HTR-8/SVneo (cell line): Measurements from ENCODE around the gene NET1.

Source experiments
- DNase-seq: peaks from one replicate; pipeline ENCODE4 v3.0.0; 2011; ENCODE audit warnings: low spot score, mixed read lengths; ENCODE audit not compliant: insufficient read length
- FAIRE-seq: peaks from 2 replicates; lab custom pipeline; 2011; peaks lifted over from hg19 to GRCh38; lab: Jason Lieb, UNC

NET1 gene

GRCh38 chr10:5477948-5478693, 65.8 kb downstream of the NET1 start:
- FAIRE-seq (no peak), DNase-seq (no peak)

- FAIRE-seq (no peak), DNase-seq (no peak)
Observed at GRCh38 chr10:5478694-5479305, 66.4 kb downstream of the NET1 start.

- FAIRE-seq: no peak
Observed at GRCh38 chr10:5479481-5480161, 67.3 kb downstream of the NET1 start.

GRCh38 chr10:5480162-5480941, 68.0 kb downstream of the NET1 start:
- FAIRE-seq (no peak), DNase-seq (no peak)

More at GRCh38 chr10:5479481-5480161, 67.3 kb downstream of the NET1 start:
- DNase-seq: no peak

- DNase-seq (no peak), FAIRE-seq (no peak)
Observed at GRCh38 chr10:5481121-5481520, 68.8 kb downstream of the NET1 start.

GRCh38 chr10:5482016-5482415, 69.7 kb downstream of the NET1 start:
- DNase-seq (no peak), FAIRE-seq (no peak)

GRCh38 chr10:5484205-5484604, 71.8 kb downstream of the NET1 start:
- DNase-seq (no peak), FAIRE-seq (no peak)

- DNase-seq (no peak), FAIRE-seq (no peak)
Observed at GRCh38 chr10:5485290-5485689, 72.9 kb downstream of the NET1 start.

GRCh38 chr10:5485948-5486852, 73.8 kb downstream of the NET1 start:
- DNase-seq: no peak
- no peak for FAIRE-seq

- FAIRE-seq: no peak
- DNase-seq: no peak
Observed at GRCh38 chr10:5486853-5487235, 74.5 kb downstream of the NET1 start.

- FAIRE-seq (no peak), DNase-seq (no peak)
Observed at GRCh38 chr10:5488272-5489161, 76.2 kb downstream of the NET1 start.

- FAIRE-seq: no peak
- no peak for DNase-seq
Observed at GRCh38 chr10:5490032-5490431, 77.7 kb downstream of the NET1 start.

- no peak for FAIRE-seq
Observed at GRCh38 chr10:5490698-5491464, 78.5 kb downstream of the NET1 start.

GRCh38 chr10:5491477-5491876, 79.1 kb downstream of the NET1 start:
- DNase-seq: no peak
- FAIRE-seq: no peak

More at GRCh38 chr10:5490698-5491464, 78.5 kb downstream of the NET1 start:
- no peak for DNase-seq

GRCh38 chr10:5492322-5492855, 80.0 kb downstream of the NET1 start:
- DNase-seq (no peak), FAIRE-seq (no peak)

- DNase-seq (no peak), FAIRE-seq (no peak)
Observed at GRCh38 chr10:5492929-5493576, 80.7 kb downstream of the NET1 start.

GRCh38 chr10:5493691-5494090, 81.3 kb downstream of the NET1 start:
- DNase-seq: no peak
- FAIRE-seq: no peak
